Measurements from ENCODE around the gene BMX. TPM values are rescaled to one million over a fixed set of nuclear protein-coding genes. Genes with fewer than 3 reads are reported as not detected.

BMX gene
- total RNA-seq, 4 donors from 2014 or later: 0.88 to 4.7 (median 2.4) TPM

GRCh38 chrX:15475021-15475420, 25.6 kb upstream of the BMX start:
- no peaks in the 10 kb centered on the region for H3K36me3 ChIP-seq
- H3K27me3 ChIP-seq: peaks cover 0 to 8% of the 10 kb centered on the region in 2 donors
- no peaks in the 10 kb centered on the region for H3K9me3 ChIP-seq
- H3K4me1 ChIP-seq: no peaks in the 10 kb centered on the region
- H3K4me3 ChIP-seq: no peak overlapping the region
- intact Hi-C loops (cut with DNase I; ENCODE audit: low total_unique reads): no loop called here
- peak overlapping the region in 1 of 2 donors; percentile 34 for H3K27ac ChIP-seq
- DNase-seq: no peak
- no peak for TF ChIP-seq CTCF (IDR thresholded peaks at IDR 0.05)
- TF ChIP-seq POLR2A (IDR thresholded peaks at IDR 0.05): no peak

GRCh38 chrX:15475486-15475885, 25.1 kb upstream of the BMX start:
- Histone ChIP-seq H3K9me3 (no peaks in the 10 kb centered on the region), H3K4me3 (no peak overlapping the region), H3K27ac (peak overlapping the region in 1 of 2 donors; percentile 34), H3K4me1 (no peaks in the 10 kb centered on the region), H3K27me3 (peaks cover 0 to 8% of the 10 kb centered on the region in 2 donors), H3K36me3 (no peaks in the 10 kb centered on the region)
- intact Hi-C loops (cut with DNase I; ENCODE audit: low total_unique reads): no loop called here
- TF ChIP-seq POLR2A (IDR thresholded peaks at IDR 0.05): no peak
- no peak for TF ChIP-seq CTCF (IDR thresholded peaks at IDR 0.05)
- DNase-seq: no peak

DNA sequence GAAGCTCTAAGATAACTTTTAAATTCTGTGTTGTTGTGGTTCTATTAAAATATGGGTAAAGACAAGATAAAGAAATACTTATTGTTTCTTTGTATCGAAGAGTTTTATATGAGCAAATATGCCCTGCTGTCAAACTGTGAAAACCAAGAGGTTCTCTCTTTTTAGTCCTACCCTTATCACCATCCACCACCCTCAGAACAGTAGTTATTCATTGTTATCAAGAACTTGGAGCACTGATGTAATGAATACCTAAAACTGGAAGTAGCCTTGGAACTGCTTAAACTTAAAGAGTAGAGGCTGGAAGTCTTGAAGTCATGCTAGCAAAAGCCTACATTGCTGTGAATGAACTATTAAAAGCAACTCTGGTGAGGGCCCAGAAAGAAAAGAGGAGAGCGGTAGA, 16.7 kb upstream of the BMX start:
- intact Hi-C loops (cut with DNase I; ENCODE audit: low total_unique reads): no loop called here
- H3K27ac ChIP-seq: no peak overlapping the region
- TF ChIP-seq CTCF (IDR thresholded peaks at IDR 0.05) (no peak), POLR2A (IDR thresholded peaks at IDR 0.05) (no peak)
- no peak for DNase-seq
- no peaks in the 10 kb centered on the region for H3K36me3 ChIP-seq
- H3K9me3 ChIP-seq: no peaks in the 10 kb centered on the region
- no peaks in the 10 kb centered on the region for H3K4me1 ChIP-seq
- H3K4me3 ChIP-seq: no peak overlapping the region
- H3K27me3 ChIP-seq: no peaks in the 10 kb centered on the region

GRCh38 chrX:15492469-15492868, 8.1 kb upstream of the BMX start:
- Histone ChIP-seq H3K9me3 (no peaks in the 10 kb centered on the region), H3K4me1 (peaks cover 0 to 4% of the 10 kb centered on the region in 2 donors), H3K27me3 (no peaks in the 10 kb centered on the region), H3K36me3 (no peaks in the 10 kb centered on the region), H3K27ac (peak overlapping the region; percentile 67 to 70), H3K4me3 (peak overlapping the region; percentile 37 to 56)
- intact Hi-C loops (cut with DNase I; ENCODE audit: low total_unique reads): no loop called here
- TF ChIP-seq CTCF (IDR thresholded peaks at IDR 0.05) (no peak), POLR2A (IDR thresholded peaks at IDR 0.05) (no peak)
- no peak for DNase-seq

GRCh38 chrX:15493118-15493962, 7.3 kb upstream of the BMX start, which contains the start of gene PIR:
PIR (minus strand) TSS chrX:15493333; CDS start chrX:15491257, 2,076 bp downstream.
- Histone ChIP-seq H3K27me3 (no peaks in the 10 kb centered on the region), H3K36me3 (no peaks in the 10 kb centered on the region), H3K4me1 (peaks cover 0 to 4% of the 10 kb centered on the region in 2 donors), H3K27ac (peak within 1 kb of the TSS; percentile 67 to 70), H3K4me3 (peak within 1 kb of the TSS; percentile 37 to 56), H3K9me3 (no peaks in the 10 kb centered on the region)
- DNase-seq: peak; percentile 82 to 84
- TF ChIP-seq POLR2A (IDR thresholded peaks at IDR 0.05) (peak in 1 of 2 donors; percentile 51), CTCF (IDR thresholded peaks at IDR 0.05) (peak; percentile 8 to 52 (median 22))
- intact Hi-C loops (cut with DNase I; ENCODE audit: low total_unique reads): no loop called here
